ENCODE data around the gene TEKT4.
"Not testable (repeated sequence)": the region's sequence is repeated elsewhere in the genome, so short reads cannot be mapped to it uniquely, and the experiment has no call there.

The TEKT4 gene

GRCh38 chr2:94876523-94876863, 5.3 kb downstream of the TEKT4 start:
- no peak for DNase-seq

GRCh38 chr2:94877129-94877528, 5.9 kb downstream of the TEKT4 start:
- no peak for DNase-seq

GRCh38 chr2:94878575-94878974, 7.3 kb downstream of the TEKT4 start:
- DNase-seq, result not testable (repeated sequence)

DNA sequence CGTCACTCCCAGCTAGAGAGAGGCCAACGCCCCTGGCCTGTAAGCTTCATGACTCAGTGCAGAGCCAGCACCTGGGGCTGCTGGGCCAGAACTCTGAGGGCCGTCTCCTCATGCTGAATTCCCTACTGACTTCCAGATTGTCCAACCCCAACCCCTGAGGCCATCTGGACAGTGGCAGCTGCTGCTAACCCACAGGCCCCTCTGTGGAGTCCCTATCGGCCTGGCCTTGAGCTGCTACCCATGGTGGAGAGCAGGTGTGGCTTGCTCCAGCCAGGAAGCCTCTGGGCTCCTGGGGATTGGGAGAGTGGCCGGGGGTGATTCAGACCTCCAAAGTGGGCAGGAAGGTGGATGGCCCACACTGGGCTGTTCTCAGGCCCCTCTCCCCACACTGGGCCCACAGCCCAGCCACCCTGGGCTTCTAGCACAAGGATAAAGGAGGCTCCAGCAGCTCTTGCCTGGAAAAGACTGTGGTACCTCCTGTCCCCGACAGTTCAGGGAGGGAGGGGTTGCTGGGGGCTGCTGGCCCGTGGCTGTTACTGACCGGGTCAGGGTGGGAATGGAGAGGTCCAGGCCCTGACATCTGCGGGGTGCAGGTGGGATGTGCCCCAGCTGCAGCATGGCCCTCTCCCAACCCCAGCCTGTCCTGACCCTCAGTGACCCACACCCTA, 8.2 kb downstream of the TEKT4 start:
- DNase-seq, result no peak

- no peak for DNase-seq
Observed at GRCh38 chr2:94879982-94880377, 8.8 kb downstream of the TEKT4 start.

GRCh38 chr2:94880507-94880906, 9.3 kb downstream of the TEKT4 start:
- no peak for DNase-seq

GRCh38 chr2:94881070-94881469, 9.8 kb downstream of the TEKT4 start:
- DNase-seq, result no peak

DNA sequence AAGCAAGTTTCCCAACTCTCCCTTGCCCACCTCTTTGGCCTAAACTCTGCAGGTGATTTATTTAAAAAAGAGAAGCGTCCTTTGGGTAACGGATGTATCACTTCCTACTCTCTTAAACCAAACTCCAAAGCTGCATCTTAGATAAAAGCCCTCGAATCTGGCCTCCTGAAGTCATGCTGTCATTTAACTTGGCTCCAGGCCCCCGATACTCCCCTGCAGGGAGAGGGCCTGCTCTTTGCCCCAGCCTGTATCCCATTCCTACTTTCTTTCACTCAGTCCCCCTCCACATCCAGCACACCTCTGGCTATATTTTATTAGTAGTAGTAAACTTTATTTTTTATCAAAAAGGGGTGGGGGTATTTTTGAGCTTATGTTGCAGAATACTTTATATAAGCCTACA, 19.0 kb downstream of the TEKT4 start:
- DNase-seq, result no peak

GRCh38 chr2:94895273-94895672, 24.0 kb downstream of the TEKT4 start:
- DNase-seq, result not testable (repeated sequence)

- not testable (repeated sequence) for DNase-seq
Observed at GRCh38 chr2:94906976-94907375, 35.7 kb downstream of the TEKT4 start.

DNA sequence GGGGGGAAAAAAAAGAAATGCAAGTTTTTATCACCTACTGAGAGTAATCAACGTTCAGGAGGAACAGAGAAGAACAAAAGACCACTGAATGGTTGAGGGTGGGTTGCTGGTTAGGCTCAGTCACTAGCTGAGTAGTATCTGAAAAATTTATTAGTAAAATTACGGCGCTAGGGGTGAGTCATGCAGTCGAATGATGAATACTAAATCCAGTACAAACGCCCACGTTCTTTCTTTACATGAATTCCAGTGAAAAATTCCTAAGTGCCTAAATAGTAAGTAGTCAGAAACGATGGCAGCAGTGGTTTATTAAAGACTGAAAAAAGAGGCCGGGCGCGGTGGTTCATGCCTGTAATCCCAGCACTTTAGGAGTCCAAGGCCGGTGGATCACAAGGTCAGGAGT, 52.0 kb downstream of the TEKT4 start:
- no peak for DNase-seq

- not testable (repeated sequence) for DNase-seq
Observed at GRCh38 chr2:94924999-94925398, 53.8 kb downstream of the TEKT4 start.

Data from stimulated activated CD4-positive, alpha-beta T cell treated with anti-CD3 and anti-CD28 coated beads, Interleukin-1b, Interleukin-23, amount 100 ng/mL, for 48 hours (primary cell).